GM21515 (cell line): Measurements from ENCODE around the gene KIF19.
A peak's percentile ranks its signal among the peaks of the same experiment; 100 is the strongest.
"Not testable (repeated sequence)": the region's sequence is repeated elsewhere in the genome, so short reads cannot be mapped to it uniquely, and the experiment has no call there.

Source experiments
- ATAC-seq: cut with Tn5 transposase; IDR thresholded peaks from one replicate; pipeline ENCODE4 v1.9.1; 2021; ENCODE audit not compliant: unreplicated experiment

The KIF19 gene, protein sequence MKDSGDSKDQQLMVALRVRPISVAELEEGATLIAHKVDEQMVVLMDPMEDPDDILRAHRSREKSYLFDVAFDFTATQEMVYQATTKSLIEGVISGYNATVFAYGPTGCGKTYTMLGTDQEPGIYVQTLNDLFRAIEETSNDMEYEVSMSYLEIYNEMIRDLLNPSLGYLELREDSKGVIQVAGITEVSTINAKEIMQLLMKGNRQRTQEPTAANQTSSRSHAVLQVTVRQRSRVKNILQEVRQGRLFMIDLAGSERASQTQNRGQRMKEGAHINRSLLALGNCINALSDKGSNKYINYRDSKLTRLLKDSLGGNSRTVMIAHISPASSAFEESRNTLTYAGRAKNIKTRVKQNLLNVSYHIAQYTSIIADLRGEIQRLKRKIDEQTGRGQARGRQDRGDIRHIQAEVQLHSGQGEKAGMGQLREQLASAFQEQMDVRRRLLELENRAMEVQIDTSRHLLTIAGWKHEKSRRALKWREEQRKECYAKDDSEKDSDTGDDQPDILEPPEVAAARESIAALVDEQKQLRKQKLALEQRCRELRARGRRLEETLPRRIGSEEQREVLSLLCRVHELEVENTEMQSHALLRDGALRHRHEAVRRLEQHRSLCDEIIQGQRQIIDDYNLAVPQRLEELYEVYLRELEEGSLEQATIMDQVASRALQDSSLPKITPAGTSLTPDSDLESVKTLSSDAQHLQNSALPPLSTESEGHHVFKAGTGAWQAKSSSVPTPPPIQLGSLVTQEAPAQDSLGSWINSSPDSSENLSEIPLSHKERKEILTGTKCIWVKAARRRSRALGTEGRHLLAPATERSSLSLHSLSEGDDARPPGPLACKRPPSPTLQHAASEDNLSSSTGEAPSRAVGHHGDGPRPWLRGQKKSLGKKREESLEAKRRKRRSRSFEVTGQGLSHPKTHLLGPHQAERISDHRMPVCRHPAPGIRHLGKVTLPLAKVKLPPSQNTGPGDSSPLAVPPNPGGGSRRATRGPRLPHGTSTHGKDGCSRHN

DNA sequence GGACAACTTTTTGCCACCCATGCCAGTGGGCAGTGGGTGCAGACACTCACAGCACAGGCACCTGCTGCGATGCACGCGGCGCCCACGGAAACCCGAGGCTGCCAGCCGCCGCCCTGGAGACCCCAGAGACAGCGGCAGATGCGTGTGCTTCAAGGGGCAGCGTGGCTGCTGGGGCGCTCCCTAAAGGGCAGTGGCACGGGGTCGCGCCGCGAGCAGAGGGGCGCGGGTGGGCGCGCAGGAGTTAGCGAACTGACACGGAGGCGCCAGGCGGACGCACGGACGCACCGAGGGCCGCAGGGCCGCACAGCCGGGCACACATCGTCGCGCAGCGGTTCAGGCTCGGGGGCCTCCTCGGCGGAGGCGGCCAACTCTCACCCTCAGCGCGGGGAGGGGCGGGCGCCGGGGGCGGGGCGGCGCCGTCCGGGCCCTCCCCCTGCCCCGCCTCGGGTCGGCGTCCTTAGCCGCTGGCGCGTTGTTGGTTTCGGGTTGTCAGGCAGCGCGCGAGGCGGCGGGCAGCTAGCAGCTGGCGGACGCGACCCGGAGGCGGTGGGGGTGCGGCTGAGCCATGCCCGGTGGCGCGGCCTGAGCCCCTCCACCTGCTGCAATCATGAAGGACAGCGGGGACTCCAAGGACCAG lies at the start of gene KIF19:
TSS of gene KIF19 (plus strand) at position 484 of the 637 bp plus-strand sequence. CDS start at position 608, 124 bp downstream.
- no peak for ATAC-seq

DNA sequence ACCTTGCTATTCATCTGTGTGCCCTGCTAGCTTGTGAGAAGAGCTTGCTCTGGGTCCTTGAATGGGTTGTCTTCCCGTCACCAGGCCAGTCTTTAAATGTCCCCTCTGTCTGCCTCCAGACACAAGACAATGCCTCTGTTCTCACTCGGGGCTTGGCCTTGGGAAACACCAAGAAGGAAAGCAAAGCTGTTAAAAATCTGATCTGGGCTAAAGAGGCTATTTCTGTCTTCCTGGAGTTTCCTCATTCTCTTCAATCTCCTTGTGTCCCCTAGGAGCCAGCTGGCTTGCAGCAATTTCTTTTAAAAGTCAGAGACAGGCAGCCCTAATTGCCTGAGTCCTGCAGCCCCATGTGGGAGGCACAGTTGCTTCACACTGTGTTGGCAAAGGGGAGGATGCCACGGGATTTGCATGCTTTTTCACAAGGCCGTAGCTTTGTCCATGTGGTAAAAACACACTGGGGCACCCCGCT lies 49.5 kb upstream of the KIF19 start:
- ATAC-seq: no peak

GRCh38 chr17:74277935-74278334 lies 48.1 kb upstream of the KIF19 start:
- no peak for ATAC-seq

DNA sequence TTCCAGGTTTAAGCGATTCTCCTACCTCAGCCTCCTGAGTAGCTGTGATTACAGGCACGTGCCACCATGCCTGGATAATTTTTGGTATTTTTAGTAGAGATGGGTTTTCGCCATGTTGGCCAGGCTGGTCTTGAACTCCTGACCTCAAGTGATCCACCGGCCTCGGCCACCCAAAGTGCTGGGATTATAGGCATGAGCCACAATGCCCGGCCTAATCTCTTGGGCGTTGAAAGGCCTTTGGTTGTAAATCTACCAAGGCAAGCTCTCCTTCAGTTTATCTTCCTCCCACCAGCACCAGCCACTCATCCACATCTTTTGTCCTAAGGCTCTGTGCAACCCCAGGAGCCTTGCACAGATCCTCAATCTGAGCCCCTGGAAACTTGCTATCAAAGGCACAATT lies 46.4 kb upstream of the KIF19 start:
- ATAC-seq: not testable (repeated sequence)

GRCh38 chr17:74280093-74280513 lies 45.9 kb upstream of the KIF19 start:
- peak; percentile 61 for ATAC-seq

GRCh38 chr17:74281799-74282198 lies 44.2 kb upstream of the KIF19 start:
- no peak for ATAC-seq

DNA sequence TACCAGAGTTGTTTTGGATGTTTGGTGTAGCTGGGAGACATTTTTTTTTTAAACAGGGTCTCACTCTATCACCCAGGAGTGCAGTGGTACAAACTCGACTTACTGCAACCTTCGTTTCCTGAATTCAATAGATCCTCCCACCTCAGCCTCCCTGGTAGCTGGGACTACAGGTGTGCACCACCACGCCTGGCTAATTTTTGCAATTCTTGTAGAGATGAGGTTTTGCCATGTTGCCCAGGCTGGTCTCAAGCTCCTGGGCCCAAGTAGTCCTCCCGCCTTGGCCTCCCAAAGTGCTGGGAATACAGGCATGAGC lies 43.8 kb upstream of the KIF19 start:
- ATAC-seq: not testable (repeated sequence)

DNA sequence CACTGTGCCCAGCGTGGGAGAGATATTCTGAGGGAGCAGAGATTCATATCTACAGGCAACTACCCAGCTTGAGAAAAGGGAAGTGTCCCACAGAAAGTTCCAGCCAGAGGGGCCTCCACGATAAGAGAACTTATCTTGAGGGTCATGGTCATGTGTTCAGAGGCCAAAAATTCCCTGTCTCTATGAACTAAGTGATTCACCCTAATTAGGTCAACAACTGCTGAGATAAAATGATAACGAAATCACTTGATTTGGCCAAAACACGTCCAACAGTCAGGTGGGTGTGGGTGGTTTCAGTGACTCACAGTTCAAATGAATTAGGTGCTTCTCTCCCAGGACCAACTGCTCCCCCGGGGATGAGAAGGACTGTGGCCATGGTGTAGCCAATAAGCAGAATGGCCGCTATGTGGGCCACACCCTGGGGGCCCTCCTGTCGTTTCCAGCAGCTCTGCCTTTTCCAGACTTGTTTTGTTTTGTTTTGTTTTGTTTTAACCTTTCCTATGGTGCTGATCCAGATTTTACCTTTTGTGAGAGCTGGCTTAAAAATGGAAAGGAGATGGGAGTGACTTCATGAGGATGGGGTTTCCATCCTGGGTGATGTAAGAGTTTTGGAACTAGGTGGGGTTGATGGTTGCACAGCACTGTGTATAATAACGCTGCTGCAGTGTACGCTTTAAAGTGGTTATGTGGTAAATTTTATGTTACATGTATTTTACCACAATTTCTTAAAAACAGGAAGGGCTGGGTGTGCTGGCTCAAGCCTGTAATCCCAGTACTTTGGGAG lies 43.2 kb upstream of the KIF19 start:
- no peak for ATAC-seq

DNA sequence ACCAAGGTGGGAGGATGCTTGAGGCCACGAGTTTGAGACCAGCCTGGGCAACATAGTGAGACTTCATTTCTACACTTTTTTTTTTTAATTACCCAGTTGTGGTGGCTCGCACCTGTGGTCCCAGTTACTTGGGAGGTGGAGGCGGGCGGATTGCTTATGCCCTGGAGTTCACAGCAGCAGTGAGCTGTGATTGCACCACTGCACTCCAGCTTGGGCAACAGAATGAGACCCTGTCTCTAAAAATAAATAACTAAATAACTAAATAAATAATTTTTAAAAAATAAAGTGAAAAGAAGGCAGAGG lies 42.7 kb upstream of the KIF19 start:
- no peak for ATAC-seq

- ATAC-seq: no peak
These were observed 38.9 kb upstream of the KIF19 start for GRCh38 chr17:74287031-74287602.

- no peak for ATAC-seq
These were observed 37.2 kb upstream of the KIF19 start for GRCh38 chr17:74288785-74289184.

GRCh38 chr17:74289688-74290087 lies 36.3 kb upstream of the KIF19 start:
- ATAC-seq: no peak

- ATAC-seq: no peak
These were observed 35.7 kb upstream of the KIF19 start for GRCh38 chr17:74290340-74290739.

- ATAC-seq: no peak
These were observed 33.5 kb upstream of the KIF19 start for GRCh38 chr17:74292495-74292894.

DNA sequence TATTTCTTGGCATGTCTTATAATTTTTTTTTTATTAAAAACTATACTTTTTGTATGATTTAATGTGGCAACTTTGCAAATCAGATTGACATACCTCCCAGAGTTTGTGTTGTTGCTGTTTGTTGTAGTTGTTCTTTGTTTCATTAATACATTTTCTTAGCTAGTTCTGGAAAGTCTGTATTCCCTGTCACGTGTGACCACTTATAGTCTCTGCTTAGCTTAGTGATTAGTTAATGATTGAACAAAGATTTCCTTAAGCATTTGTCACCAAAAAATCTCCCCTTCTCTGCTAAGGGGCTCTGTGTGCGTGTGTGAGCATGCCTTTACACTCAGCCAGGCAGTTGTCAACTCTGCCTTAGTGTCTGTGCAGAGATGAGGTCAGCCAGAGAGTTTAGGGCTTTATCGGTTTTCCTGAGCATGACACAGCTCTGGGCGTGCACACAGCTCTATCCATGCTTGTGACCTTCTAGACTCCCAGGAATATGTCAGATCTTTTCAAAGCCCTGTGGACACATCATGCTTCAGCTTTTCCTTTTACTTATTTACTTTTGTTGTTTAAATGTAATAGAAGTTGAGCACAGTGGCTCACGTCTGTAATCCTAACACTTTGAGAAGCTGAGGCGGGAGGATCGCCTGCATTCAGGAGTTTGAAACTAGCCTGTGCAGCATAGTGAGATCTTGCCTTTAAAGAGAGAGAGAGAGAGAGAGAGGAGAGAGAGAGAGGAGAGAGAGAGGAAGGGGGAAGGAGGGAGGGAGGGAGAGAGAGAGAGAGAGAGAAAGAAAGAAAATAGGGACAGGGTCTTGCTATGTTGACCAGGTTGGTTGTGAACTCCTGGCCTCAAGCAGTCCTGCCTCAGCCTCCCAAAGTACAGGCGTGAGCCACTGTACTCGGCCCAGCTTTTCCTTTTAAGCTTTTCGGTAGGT lies 30.1 kb upstream of the KIF19 start:
- ATAC-seq: no peak

- ATAC-seq: no peak
These were observed 29.5 kb upstream of the KIF19 start for GRCh38 chr17:74296548-74296936.

GRCh38 chr17:74297941-74298340 lies 28.1 kb upstream of the KIF19 start:
- ATAC-seq: no peak

DNA sequence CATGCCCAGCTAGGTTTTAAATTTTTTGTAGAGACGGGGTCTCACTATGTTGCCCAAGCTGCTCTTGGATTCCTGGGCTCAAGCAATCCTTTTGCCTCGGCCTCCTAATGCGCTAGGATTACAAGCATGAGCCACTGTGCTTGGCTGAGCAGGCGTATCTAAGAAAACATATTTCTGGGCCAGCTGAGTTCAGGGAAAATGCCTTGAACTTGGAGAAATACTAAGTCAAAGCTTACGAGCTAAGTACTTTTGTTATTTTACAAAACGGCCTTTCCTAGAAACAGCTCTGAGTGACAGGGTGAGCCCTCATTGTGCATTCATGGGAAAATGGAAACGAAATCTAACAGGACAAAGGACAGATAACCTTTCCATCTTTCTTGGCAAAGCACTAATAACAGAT lies 27.2 kb upstream of the KIF19 start:
- no peak for ATAC-seq

DNA sequence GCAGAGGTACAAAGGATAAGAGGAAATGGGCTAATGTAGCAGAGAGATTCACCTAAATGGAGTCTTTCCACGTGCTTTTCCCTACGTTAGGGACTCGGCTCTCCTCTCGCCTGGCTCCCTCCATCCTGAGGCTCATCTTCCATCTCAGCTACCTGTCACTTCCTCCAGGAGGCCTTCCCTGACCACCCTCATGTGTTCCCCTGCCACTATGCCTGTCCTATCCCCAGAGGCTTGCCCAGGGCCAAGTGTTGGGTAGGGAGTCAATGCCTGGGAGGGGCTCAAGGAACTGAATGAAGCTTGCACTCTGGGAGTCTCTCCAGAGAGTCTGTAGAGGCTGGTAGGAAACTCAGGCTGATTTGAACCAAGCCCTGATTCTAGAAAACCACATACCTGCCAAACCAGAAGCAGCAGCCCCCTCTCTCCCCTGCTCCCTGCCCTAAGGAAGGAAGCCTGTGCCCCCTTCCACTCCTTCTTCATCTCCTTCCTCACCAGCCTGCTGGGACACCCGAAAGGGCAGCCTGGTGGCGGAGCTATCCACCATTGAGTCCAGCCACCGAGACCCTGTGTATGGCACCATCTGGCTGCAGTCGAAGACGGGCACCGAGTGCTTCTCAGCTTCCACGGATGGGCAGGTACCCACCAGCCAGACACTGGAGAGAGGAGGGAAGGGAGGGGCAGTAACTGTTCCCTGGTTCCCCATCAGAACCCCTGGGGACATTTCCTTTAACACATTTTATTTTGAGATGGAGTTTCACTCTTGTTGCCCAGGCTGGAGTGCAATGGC lies 26.6 kb upstream of the KIF19 start:
- no peak for ATAC-seq
